ENCODE data around the gene RPL22.
A peak's percentile ranks its signal among the peaks of the same experiment; 100 is the strongest.
"Not testable (repeated sequence)": the region's sequence is repeated elsewhere in the genome, so short reads cannot be mapped to it uniquely, and the experiment has no call there.

Gene RPL22

GRCh38 chr1:6239950-6240768 lies 40.8 kb upstream of the RPL22 start:
- DNase-seq (no peak), ATAC-seq (no peak)
- Mint-ChIP-seq H3K4me3 (no peak overlapping the region), H3K27me3 (peaks cover 60% of the 10 kb centered on the region), H3K4me1 (peaks cover 9% of the 10 kb centered on the region), H3K36me3 (ENCODE audit: low read depth) (no peaks in the 10 kb centered on the region), H3K9me3 (no peaks in the 10 kb centered on the region), H3K27ac (no peak overlapping the region)

DNA sequence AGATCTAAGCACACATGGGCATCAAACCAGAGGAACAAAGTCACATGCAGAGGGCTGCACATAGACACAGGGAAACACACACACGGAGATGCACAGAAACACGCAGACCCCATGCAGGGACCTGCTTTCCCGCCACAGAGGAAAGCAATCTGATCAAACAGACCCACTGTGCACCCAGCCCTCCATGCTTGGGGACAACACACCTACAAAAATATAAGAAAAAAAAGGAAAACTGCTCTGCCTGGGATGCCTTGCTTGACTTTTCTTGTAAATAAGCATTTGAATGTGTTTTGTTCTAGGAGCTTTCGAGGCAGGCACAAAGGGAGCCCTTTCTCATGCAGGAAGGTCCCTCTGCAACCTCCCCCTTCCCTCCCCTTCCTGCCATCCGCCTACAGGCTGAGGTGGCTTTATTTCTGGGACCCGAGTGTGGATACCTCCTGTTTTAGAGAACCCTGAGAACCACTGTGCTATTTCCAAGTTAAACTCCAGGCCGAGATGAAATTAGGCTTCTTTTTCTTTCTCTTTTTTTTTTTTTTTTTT lies 39.9 kb upstream of the RPL22 start:
- no peak for DNase-seq
- Mint-ChIP-seq H3K36me3 (ENCODE audit: low read depth) (peaks cover 4% of the 10 kb centered on the region), H3K9me3 (no peaks in the 10 kb centered on the region), H3K4me1 (peaks cover 16% of the 10 kb centered on the region), H3K4me3 (no peak overlapping the region), H3K27ac (no peak overlapping the region), H3K27me3 (peaks cover 54% of the 10 kb centered on the region)
- ATAC-seq: no peak

- Mint-ChIP-seq H3K4me1 (peaks cover 23% of the 10 kb centered on the region), H3K27me3 (peaks cover 38% of the 10 kb centered on the region), H3K9me3 (no peaks in the 10 kb centered on the region), H3K36me3 (ENCODE audit: low read depth) (peaks cover 18% of the 10 kb centered on the region), H3K4me3 (peak overlapping the region; percentile 6), H3K27ac (no peak overlapping the region)
- no peak for DNase-seq
- no peak for ATAC-seq
Observed at GRCh38 chr1:6237093-6237492, 37.7 kb upstream of the RPL22 start.

DNA sequence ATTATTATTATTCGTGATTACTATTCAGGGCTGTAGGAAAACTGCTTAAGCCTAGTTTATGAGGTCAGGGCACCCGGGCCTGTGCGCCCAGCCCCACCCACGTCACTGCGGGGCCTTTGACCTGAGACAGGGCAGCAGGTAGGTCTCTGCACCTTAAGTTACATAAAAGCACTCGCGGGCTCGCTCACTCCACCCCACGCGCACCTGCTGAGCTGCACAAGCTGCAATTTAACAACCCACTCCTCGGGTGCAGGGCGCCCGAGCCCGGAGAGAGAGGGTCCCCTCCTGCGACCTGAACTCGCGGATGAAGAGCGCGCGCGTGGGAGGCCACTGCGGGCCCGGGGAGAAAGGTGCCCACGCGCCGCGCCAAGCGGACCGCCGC lies 35.9 kb upstream of the RPL22 start:
- Mint-ChIP-seq H3K27ac (peak overlapping the region; percentile 85), H3K4me3 (peak overlapping the region; percentile 87), H3K4me1 (peaks cover 17% of the 10 kb centered on the region), H3K9me3 (no peaks in the 10 kb centered on the region), H3K36me3 (ENCODE audit: low read depth) (peaks cover 28% of the 10 kb centered on the region), H3K27me3 (peaks cover 22% of the 10 kb centered on the region)
- no peak for DNase-seq
- ATAC-seq: peak; percentile 9

DNA sequence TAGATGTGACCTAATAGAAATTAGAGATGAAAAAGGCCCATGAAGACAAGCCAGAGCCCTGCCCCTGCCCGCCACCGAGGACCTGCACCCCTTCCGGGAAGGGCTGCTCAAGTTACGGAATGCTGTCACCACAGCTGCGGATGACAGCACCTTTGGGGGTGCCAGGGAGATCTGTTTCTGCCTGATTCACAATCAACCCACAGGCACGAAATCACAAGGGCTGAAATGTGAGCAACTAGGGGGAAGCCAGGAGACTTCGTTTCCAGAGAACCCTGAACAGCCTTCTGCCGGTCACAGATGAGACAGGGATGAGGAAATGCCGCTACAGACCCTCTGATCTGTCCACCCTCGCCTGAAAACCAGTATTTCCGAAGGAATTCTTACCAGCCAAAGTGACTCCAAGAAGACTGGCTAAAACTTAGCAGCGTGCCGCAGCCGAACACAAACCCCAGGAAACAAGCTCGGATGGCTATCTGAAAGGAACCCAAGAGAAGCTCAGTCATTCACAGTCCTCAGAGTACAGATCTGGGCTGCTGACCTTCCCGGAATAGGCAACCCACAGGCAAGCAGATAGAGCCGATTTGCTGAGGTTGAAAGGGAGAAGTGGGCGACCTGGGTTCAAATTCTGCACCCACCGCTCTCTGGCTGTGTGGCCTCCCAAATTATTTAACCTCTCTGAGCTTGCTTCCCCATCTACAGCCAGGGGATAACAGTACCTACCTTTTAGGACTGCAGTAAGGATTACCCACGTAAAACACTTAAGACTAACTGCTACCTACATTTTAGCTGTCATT lies 35.3 kb upstream of the RPL22 start:
- Mint-ChIP-seq H3K4me1 (peaks cover 17% of the 10 kb centered on the region), H3K9me3 (no peaks in the 10 kb centered on the region), H3K36me3 (ENCODE audit: low read depth) (peaks cover 32% of the 10 kb centered on the region), H3K4me3 (peak overlapping the region; percentile 87), H3K27ac (peak overlapping the region; percentile 85), H3K27me3 (peaks cover 16% of the 10 kb centered on the region)
- ATAC-seq: no peak
- no peak for DNase-seq

GRCh38 chr1:6233376-6233775 lies 34.0 kb upstream of the RPL22 start:
- Mint-ChIP-seq H3K4me3 (no peak overlapping the region), H3K27me3 (peaks cover 3% of the 10 kb centered on the region), H3K36me3 (ENCODE audit: low read depth) (peaks cover 32% of the 10 kb centered on the region), H3K27ac (no peak overlapping the region), H3K9me3 (no peaks in the 10 kb centered on the region), H3K4me1 (peaks cover 17% of the 10 kb centered on the region)
- ATAC-seq (no peak), DNase-seq (no peak)

DNA sequence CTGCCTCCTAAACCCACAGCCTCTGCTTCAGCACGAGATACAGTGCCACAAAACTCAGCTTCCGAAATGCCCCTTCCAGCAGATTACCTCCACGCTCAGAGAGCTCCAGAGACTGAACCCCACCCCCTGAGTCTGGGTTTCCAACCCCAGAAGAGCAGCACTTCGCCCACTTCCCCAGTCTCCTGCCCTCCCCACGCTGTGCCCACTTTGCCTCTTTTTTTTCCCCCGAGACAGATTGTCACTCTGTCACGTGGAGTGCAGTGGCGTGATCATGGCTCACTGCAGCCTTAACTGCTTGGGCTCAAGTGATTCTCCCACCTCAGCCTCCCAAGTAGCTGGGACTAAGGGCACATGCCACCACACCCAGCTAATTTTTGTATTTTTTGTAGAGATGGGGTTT lies 26.3 kb upstream of the RPL22 start:
- Mint-ChIP-seq H3K27me3 (no peaks in the 10 kb centered on the region), H3K4me1 (no peaks in the 10 kb centered on the region), H3K36me3 (ENCODE audit: low read depth) (peaks cover 52% of the 10 kb centered on the region), H3K4me3 (no peak overlapping the region), H3K27ac (no peak overlapping the region), H3K9me3 (no peaks in the 10 kb centered on the region)
- no peak for DNase-seq
- no peak for ATAC-seq

- H3K36me3 Mint-ChIP-seq (ENCODE audit: low read depth): peaks cover 49% of the 10 kb centered on the region
Observed at GRCh38 chr1:6224718-6225117, 25.3 kb upstream of the RPL22 start.

GRCh38 chr1:6223617-6224016 lies 24.2 kb upstream of the RPL22 start:
- Mint-ChIP-seq H3K4me3 (no peak overlapping the region), H3K27ac (no peak overlapping the region), H3K36me3 (ENCODE audit: low read depth) (peaks cover 49% of the 10 kb centered on the region), H3K27me3 (no peaks in the 10 kb centered on the region), H3K9me3 (no peaks in the 10 kb centered on the region), H3K4me1 (no peaks in the 10 kb centered on the region)
- DNase-seq (no peak), ATAC-seq (no peak)

More at GRCh38 chr1:6224718-6225117, 25.3 kb upstream of the RPL22 start:
- H3K4me3 Mint-ChIP-seq: no peak overlapping the region
- H3K27me3 Mint-ChIP-seq: no peaks in the 10 kb centered on the region
- H3K4me1 Mint-ChIP-seq: no peaks in the 10 kb centered on the region
- no peaks in the 10 kb centered on the region for H3K9me3 Mint-ChIP-seq
- no peak overlapping the region for H3K27ac Mint-ChIP-seq
- ATAC-seq (no peak), DNase-seq (no peak)

GRCh38 chr1:6222636-6223035 lies 23.2 kb upstream of the RPL22 start:
- Mint-ChIP-seq H3K27ac (no peak overlapping the region), H3K4me1 (no peaks in the 10 kb centered on the region), H3K4me3 (no peak overlapping the region), H3K27me3 (no peaks in the 10 kb centered on the region), H3K36me3 (ENCODE audit: low read depth) (peaks cover 45% of the 10 kb centered on the region), H3K9me3 (no peaks in the 10 kb centered on the region)
- DNase-seq (no peak), ATAC-seq (no peak)

GRCh38 chr1:6221210-6221784 lies 21.9 kb upstream of the RPL22 start:
- H3K36me3 Mint-ChIP-seq (ENCODE audit: low read depth): peaks cover 37% of the 10 kb centered on the region
- H3K27ac Mint-ChIP-seq: no peak overlapping the region
- H3K4me3 Mint-ChIP-seq: no peak overlapping the region
- DNase-seq: no peak
- no peaks in the 10 kb centered on the region for H3K9me3 Mint-ChIP-seq
- no peak for ATAC-seq
- H3K27me3 Mint-ChIP-seq: no peaks in the 10 kb centered on the region
- H3K4me1 Mint-ChIP-seq: no peaks in the 10 kb centered on the region

DNA sequence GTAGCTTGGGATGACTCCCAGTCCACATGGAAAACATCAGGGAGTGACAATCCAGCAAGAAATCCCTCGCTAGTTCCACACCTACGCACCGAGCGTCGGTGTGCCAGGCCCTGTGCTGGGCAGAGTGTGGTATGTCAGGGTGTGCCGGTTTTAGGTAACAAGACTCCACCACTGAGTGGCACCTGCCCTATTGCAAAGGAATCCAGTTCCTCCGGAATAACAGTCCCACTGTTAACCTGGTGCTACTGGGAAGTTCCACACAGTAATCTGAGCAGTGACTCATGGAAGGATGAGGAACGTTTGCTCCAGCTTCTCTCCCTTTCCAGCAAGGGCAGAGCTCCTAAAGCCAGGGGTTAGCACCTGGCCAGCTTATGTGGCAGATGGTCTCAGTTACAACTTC lies 20.8 kb upstream of the RPL22 start:
- H3K4me1 Mint-ChIP-seq: no peaks in the 10 kb centered on the region
- no peaks in the 10 kb centered on the region for H3K9me3 Mint-ChIP-seq
- no peak for DNase-seq
- no peak for ATAC-seq
- no peak overlapping the region for H3K4me3 Mint-ChIP-seq
- no peaks in the 10 kb centered on the region for H3K27me3 Mint-ChIP-seq
- H3K27ac Mint-ChIP-seq: no peak overlapping the region
- peaks cover 29% of the 10 kb centered on the region for H3K36me3 Mint-ChIP-seq (ENCODE audit: low read depth)

- not testable (repeated sequence) for H3K27me3 Mint-ChIP-seq, DNase-seq
Observed at GRCh38 chr1:6219641-6220040, 20.2 kb upstream of the RPL22 start.

DNA sequence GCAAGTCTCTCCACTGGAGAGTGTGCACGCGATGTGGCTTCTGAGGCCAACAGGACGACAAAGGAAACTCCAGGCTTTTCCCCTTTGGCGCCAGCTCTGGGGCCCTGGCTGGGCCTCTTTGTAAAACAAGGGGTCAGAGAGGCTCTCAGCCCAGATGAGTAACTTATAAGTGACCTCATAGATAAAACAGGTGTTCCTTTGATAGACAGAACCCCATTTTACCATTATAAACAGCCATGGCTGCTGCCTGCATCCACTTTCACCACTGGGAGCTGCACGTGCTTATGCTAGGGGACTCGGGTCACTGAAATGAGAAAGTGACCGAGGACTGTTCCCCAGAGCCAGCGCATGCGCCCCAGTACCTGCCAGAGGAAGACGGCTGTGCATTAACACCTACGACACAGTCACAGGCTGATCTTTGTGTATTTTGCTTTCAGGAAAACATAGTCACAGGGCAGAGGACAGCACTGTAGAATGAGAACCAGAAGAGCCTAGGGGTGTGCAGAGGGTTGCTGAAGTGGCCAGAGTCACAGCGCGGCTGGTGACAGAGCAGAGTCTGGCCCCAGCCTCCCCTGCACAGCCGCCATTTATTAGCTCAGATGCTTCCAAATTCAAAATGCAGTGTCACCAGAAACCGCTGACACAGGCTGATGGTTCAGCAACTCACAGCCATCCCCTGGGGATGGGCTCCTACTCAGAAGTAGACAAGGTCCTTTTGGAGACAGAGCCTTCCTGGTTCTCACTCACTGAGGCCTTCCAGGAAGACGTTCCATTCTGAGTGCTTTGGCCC lies 19.2 kb upstream of the RPL22 start:
- ATAC-seq (no peak), DNase-seq (no peak)
- Mint-ChIP-seq H3K27me3 (peaks cover 4% of the 10 kb centered on the region), H3K4me1 (no peaks in the 10 kb centered on the region), H3K4me3 (no peak overlapping the region), H3K36me3 (ENCODE audit: low read depth) (peaks cover 16% of the 10 kb centered on the region), H3K9me3 (no peaks in the 10 kb centered on the region), H3K27ac (no peak overlapping the region)

More at GRCh38 chr1:6219641-6220040, 20.2 kb upstream of the RPL22 start:
- ATAC-seq, H3K27ac Mint-ChIP-seq, H3K4me1 Mint-ChIP-seq, H3K4me3 Mint-ChIP-seq, H3K9me3 Mint-ChIP-seq: not testable (repeated sequence)
- peaks cover 24% of the 10 kb centered on the region for H3K36me3 Mint-ChIP-seq (ENCODE audit: low read depth)
